Renal pelvis (tissue), 12 donors: Measurements from ENCODE around the gene ERICH6B. TPM values are rescaled to one million over a fixed set of nuclear protein-coding genes. Genes with fewer than 3 reads are reported as not detected.
"Not testable (repeated sequence)": the region's sequence is repeated elsewhere in the genome, so short reads cannot be mapped to it uniquely, and the experiment has no call there.

Experiments
- DNase-seq: peaks from one replicate; pipeline ENCODE4 v3.0.0-alpha.2; 2013
- long read RNA-seq, 16 experiments: transcript quantifications; one replicate each; lab custom pipeline, GENCODE V29; 2026
- polyA plus RNA-seq, 3 donors: library from polyadenylated mRNA; unstranded; fragments of 120-200 nt; gene quantifications; one replicate each; pipeline ENCODE4 v1.2.1, GENCODE V29; 2013; ENCODE audit not compliant: insufficient read length in 3 of 3

The ERICH6B gene
- 1 to 10 TPM in 2 of 3 donors, under 1 TPM in 1; 0.80 to 3.0 (median 3.0) TPM for polyA plus RNA-seq
- long read RNA-seq, donor 1: 0 reads
- long read RNA-seq, donor 2: 0 reads
- long read RNA-seq, donor 3: 0 reads
- long read RNA-seq, donor 4: 0 reads
- long read RNA-seq, donor 5: 0 reads
- long read RNA-seq, donor 6: 0 reads
- long read RNA-seq, donor 7: 0 reads
- long read RNA-seq, donor 8: 0 reads
- long read RNA-seq, donor 9: 0 reads
- long read RNA-seq, donor 10: 0 reads
- long read RNA-seq, donor 11: 0 reads
- long read RNA-seq, donor 12: 0 reads
- long read RNA-seq, donor 13: 0 reads
- long read RNA-seq, donor 14: 0 reads
- long read RNA-seq, donor 15: 0 reads
- long read RNA-seq, donor 16: 0 reads

GRCh38 chr13:45615501-45616101 lies at the start of gene ERICH6B:
ERICH6B (minus strand) TSS chr13:45615739; CDS start chr13:45597005, 18,734 bp downstream.
- peak; percentile 78 for DNase-seq

- not testable (repeated sequence) for DNase-seq
Observed at GRCh38 chr13:45662903-45663302, 47.4 kb upstream of the ERICH6B start.

DNA sequence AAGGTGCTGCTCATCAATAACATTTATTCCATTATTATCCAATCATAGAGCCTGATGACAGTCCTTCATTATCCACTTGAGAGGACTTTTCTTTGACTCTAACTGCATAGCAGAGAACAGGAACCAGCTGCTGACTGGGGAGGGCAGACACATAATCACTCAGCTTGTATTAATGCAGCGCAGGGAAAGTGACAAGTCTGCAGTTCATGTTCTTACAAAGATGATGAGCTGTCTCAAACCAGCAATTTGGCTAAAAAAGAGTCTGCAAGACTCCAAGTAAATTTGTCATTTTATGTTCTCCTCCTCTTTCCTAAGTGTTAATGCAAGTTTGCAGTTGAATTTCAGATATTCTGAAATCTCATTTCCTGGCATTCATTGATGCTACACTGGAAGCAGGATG lies 46.6 kb upstream of the ERICH6B start:
- DNase-seq: no peak

DNA sequence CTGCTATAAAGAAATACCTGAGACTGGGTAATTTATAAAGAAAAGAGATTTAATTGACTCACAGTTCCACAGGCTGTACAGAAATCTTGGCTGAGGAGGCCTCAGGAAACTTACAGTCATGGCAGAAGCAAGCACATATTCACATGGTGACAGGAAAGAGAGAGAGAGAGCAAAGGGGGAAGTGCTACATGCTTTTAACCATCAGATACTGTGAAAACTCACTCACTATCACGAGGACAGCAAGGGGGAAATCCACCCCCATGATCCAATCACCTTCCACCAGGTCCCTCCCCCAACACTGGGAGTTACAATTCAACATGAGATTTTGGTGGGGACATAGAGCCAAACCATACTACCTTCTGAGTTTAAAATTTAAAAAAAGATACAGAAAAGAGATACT lies 44.9 kb upstream of the ERICH6B start:
- not testable (repeated sequence) for DNase-seq

GRCh38 chr13:45659536-45659935 lies 44.0 kb upstream of the ERICH6B start:
- no peak for DNase-seq

DNA sequence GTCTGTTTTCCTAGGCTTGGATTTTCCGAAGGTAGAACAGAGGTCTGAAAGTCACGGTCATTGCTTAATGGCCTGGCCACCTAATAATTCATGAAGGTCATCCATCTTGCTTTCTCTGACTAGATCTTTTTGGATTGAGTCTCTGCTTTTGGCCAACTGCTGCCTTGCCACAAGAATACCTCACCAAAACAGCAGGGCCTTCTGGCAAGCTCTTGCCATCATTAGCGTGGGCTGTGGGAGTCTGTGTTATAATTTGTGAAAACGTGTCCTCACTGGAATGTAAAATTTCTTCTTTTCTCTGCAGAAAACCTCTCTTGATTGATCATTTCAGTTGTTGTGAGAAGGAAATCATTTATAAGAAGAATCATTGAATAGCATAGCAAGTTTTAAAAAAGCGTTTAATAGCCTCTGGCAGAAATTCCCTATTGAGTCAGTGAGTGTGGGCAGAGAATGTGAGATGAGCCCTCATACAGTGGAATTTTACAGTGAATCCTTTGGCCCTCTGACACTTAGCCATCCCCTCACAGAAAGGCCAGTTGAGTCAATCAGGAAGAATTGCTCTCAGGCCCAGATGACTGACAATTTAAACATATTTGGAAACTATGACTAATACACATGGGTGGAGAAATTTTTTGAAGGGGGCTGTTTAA lies 43.2 kb upstream of the ERICH6B start:
- no peak for DNase-seq

- DNase-seq: no peak
Observed at GRCh38 chr13:45654633-45655349, 39.3 kb upstream of the ERICH6B start.

DNA sequence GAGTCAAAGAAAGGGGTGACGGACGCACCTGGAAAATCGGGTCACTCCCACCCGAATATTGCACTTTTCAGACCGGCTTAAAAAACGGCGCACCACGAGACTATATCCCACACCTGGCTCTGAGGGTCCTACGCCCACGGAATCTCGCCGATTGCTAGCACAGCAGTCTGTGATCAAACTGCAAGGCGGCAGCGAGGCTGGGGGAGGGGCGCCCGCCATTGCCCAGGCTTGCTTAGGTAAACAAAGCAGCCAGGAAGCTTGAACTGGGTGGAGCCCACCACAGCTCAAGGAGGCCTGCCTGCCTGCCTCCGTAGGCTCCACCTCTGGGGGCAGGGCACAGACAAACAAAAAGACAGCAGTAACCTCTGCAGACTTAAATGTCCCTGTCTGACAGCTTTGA lies 29.7 kb upstream of the ERICH6B start:
- not testable (repeated sequence) for DNase-seq

- DNase-seq: not testable (repeated sequence)
Observed at GRCh38 chr13:45642159-45642558, 26.6 kb upstream of the ERICH6B start.

DNA sequence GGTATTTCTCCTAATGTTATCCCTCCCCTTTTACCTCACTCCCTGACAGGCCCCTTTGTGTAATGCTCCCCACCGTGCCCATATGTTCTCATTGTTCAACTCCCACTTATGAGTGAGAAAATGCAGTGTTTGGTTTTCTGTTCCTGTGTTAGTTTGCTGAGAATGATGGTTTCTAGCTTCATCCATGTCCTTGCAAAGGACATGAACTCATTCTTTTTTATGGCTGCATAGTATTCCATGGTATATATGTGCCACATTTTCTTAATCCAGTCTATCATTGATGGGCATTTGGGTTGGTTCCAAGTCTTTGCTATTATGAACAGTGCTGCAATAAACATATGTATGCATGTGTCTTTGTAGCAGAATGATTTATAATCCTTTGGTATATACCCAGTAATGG lies 19.8 kb upstream of the ERICH6B start:
- not testable (repeated sequence) for DNase-seq

DNA sequence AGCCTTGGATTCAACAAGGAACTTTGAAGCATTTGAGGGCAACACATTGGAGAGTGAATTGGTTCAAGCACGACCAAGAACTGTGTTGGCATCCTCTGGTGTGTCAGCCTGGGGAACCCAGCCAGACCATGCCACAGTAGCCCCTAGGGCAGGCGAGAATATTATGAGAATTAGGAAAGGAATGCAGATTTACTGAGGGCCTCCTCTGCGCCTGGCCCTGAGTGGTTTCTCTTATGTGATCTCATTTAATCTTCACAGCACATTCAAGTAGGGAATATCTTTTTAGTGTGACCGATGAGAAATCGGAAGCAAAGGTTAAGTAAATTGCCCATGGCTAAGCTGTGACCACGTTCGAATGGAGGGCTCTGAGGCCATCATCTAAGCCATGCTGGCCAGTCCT lies 15.3 kb upstream of the ERICH6B start:
- no peak for DNase-seq

DNA sequence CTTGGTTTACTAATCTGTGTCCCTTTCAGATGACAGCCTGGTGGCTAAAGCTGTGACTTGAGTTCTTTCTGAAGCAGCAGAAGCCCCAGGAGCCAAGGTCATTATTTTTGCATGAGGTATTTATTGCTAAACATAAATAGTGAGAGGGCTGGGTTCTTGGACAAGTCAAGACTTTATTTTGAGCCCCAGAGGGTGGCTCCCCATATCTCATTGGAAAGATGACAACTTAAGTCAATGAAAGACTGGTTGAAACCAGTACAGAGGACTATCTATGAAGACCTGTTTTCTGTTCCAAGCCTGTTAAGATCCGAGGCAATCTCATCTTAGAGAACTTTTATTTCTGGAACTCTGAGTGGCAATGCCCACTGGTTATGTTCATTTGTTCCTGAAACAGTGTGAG lies 14.4 kb upstream of the ERICH6B start:
- no peak for DNase-seq

GRCh38 chr13:45628094-45628493 lies 12.6 kb upstream of the ERICH6B start:
- DNase-seq: no peak

DNA sequence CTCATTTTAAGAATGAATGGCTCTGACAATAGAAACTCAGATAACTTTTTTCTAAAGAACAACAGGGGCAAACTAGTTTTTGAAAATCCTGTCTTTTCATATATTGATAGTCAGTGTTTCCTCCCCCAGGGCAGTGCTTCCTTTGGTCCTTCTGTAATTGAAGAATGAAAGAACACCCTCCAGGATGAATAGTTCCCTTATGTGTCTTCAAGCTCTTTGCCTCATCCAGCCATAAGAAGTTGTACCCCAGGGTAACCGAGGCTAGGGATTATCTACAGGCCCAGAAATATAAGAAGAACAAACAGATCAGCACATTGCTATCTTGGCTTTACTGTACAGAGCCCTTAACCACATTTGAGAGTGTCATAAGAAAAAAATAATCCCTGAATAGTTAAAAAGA lies 12.1 kb upstream of the ERICH6B start:
- no peak for DNase-seq

- no peak for DNase-seq
Observed at GRCh38 chr13:45626731-45627374, 11.3 kb upstream of the ERICH6B start.

DNA sequence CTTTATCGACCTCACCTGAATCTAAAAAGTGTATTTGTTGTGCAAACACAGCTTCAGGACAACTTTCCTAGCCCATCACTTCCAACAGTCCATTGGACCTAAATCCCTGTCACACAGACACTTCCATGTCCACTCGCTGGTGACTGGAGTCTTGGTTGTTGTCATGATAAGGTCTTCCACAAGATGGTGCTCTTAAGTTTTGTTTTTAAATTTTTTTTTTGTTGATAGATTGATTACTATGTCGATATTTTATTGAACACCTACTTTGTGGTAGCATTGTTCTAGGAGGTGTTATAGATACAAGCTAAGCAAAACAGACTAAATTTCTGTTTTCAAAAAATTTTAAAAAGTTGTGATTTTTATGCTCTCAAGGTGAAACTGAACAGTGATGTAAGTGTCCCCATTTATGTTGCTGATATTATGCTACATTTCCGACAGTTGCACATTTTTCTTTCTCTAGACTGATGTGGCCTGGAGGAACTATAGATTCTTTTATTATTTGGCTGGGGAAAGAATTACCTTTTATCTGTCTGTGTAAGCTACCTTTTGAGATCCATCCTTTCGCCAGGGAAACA lies 8.1 kb upstream of the ERICH6B start:
- DNase-seq: no peak

DNA sequence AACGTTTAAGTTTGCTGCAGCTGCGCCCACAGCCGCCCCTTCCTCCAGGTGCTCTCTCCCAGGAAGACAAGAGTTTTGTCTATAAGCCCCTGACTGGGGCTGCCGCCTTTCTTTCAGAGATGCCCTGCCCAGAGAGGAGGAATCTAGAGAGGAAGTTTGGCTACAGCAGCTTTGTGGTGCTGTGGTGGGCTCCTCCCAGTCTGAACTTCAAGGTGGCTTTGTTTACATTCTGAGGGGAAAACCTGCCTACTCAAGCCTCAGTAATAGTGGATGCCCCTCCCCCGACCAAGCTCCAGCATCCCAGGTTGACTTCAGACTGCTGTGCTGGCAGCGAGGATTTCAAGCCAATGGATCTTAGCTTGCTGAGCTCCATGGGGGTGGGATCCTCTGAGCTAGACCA lies 6.4 kb upstream of the ERICH6B start:
- no peak for DNase-seq

- no peak for DNase-seq
Observed at GRCh38 chr13:45607931-45608330, 7.6 kb downstream of the ERICH6B start.

DNA sequence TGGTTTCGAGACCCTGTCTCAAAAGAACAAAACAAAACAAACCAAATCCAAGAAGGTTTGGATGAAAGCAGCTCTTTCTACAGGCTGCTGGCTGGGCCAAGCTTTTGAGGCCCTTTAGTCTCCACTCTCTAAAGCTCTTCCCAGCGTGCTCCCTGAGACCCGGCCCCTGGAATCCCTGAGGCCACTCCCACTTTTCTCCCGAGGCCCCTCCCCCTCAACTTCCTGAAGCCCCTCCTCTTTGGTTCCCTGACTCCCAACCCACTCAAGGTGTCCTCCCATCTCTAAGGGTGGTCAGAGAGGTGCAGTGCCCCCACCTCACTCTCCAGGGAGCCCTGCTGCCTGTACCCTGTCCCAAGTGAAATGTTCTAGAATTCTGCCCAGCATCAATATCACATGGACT lies 10.6 kb downstream of the ERICH6B start:
- DNase-seq: no peak

DNA sequence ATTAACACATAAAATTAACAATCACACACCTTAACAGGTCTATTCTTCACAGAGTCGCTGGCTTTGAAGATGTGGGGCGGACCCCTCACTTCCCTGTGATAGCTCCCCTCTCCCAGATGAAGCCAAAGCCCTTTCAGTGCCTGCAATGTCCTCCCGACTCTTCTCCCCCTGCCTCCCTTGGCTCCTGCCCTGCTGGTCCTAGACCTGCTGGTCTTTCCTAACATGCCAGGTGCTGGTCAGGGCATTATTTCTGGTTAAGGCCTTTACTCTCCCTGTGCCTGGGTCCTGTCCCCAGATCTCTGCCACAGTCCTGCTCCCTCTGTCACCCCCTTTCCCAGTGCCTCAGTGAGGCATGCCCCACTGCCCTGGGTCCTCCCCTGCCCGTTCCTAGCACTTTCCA lies 12.2 kb downstream of the ERICH6B start:
- no peak for DNase-seq
